LNCAP (cell line): ENCODE measurements around the gene PYGB.

Experiments used
- TF ChIP-seq, protein P1 (sequence below): fragments of 450-650 bp; IDR thresholded peaks from 2 replicates; pipeline ENCODE4 v1.5.1; 2017; ENCODE audit warnings: mild to moderate bottlenecking

Gene PYGB

GRCh38 chr20:25217161-25218108, 30.4 kb upstream of the PYGB start:
- TF ChIP-seq, protein P1, sequence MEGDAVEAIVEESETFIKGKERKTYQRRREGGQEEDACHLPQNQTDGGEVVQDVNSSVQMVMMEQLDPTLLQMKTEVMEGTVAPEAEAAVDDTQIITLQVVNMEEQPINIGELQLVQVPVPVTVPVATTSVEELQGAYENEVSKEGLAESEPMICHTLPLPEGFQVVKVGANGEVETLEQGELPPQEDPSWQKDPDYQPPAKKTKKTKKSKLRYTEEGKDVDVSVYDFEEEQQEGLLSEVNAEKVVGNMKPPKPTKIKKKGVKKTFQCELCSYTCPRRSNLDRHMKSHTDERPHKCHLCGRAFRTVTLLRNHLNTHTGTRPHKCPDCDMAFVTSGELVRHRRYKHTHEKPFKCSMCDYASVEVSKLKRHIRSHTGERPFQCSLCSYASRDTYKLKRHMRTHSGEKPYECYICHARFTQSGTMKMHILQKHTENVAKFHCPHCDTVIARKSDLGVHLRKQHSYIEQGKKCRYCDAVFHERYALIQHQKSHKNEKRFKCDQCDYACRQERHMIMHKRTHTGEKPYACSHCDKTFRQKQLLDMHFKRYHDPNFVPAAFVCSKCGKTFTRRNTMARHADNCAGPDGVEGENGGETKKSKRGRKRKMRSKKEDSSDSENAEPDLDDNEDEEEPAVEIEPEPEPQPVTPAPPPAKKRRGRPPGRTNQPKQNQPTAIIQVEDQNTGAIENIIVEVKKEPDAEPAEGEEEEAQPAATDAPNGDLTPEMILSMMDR: no peak

DNA sequence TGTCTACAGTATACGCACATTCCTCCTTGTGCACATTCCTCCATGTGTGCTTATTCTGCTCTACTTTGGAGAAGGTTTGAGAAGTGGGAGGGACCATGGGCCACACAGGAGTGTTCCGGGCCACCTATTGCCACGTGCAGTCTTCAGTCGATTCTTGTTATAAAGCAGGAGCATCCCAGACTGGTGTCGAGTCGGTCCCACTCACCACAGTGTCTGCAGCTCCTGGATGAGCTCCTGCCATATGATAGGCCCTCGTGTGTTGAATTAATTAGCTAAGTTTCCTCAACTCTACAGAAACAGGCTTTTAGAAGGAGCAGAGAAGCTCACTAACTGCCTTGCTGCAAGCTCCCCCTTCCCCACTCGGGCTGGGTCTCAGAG, 29.8 kb upstream of the PYGB start:
- TF ChIP-seq, protein P1: no peak

DNA sequence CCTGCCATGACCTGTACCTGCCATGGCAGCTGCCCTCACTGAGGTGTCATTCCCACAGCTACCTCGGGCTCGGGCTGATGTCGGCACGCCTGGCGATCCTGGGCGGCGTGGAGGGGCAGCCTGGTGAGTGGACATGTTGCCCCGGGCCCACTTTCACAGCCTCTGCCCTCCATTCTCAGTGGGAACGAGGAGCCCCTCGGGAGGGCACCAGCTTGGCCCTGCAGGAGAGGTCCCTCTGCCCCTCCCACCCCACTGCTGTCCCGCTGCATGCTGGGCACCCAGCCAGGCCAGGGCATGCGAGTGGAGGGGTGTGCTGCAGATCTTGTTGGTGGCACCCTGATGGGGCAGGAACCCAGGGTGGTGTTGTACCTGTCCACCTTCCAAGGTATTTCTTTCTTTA, 29.4 kb upstream of the PYGB start:
- TF ChIP-seq, protein P1: no peak

GRCh38 chr20:25219365-25219764, 28.5 kb upstream of the PYGB start:
- TF ChIP-seq, protein P1: no peak

GRCh38 chr20:25220021-25220730, 27.7 kb upstream of the PYGB start:
- TF ChIP-seq, protein P1: peak; percentile 8; the same call in 1 of the 2 replicates

DNA sequence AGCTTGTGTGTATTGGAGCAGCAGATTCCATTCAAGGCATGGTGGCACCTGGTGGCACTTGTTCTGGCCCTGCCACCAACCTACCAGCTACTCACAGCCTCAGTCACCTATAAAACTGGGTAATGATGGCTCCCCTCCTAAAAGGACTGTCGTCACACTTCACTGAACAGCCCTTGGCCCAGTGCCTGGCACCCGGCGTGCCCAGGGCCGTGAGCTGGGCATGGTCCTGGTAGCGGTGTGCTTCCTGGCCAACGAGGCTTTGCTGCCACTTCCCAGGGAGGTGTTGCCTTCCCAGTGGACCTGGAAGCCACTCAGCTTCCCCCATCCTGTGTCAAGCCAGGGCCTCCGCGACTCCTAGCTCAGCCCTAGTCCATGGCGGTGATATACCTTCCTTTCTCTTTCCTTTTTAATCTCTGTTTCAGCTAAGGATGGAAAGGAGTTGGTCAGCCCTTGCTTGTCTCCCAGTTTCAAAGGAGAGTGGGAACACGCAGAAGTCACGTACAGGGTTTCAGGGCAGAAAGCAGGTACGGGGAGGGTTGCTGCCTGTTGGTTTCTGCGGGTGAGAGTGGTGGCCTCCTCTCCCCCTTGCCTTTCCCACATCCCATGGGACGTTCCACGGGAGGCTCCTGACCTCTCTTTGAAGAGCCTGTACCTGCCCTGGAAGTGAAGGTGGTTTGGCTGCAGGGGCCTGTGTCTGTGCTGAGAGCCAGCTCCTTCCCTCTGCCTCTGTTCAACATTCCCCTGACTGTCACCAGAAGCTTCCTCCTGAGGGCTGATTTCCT, 26.9 kb upstream of the PYGB start:
- TF ChIP-seq, protein P1: no peak
